ENCODE data around the gene ST6GALNAC6. TPM values are rescaled to one million over a fixed set of nuclear protein-coding genes. Genes with fewer than 3 reads are reported as not detected.

The ST6GALNAC6 gene
- total RNA-seq, 1 donor from 2014 or later: 82.0 TPM

DNA sequence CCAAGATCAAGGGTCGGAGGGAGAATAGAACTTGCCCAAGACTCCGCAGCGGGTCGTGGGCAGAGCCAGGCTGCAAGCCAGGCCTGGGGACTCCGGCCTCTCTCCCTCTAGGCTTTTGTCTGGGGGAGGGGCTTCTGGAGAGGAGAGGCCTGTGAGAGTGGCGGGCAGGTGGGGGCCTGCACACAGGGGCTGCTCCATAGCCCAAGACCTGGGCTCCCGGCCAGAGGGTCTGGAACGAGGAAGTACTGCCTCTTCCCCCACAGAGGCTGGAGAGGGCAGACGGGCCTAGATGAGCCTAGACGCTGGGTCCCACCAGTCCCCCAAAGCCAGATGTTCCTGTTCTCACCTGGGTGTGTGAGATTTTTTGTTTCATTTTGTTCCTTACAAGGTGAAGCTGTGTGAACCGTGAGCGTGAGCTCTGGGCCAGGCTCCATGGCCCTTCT lies 5.2 kb upstream of the ST6GALNAC6 start:
- Histone ChIP-seq H3K9me3 (no peaks in the 10 kb centered on the region), H3K4me1 (peaks cover 77% of the 10 kb centered on the region), H3K27me3 (ENCODE audit: low read depth) (no peaks in the 10 kb centered on the region), H3K27ac (peak overlapping the region; percentile 86), H3K36me3 (peaks cover 16% of the 10 kb centered on the region), H3K4me3 (peak overlapping the region; percentile 27)
- intact Hi-C loops (cut with DNase I): no loop called here
- peak; percentile 89 for DNase-seq
- ATAC-seq: peak; percentile 60 to 79
- TF ChIP-seq CTCF (IDR thresholded peaks at IDR 0.05): no peak

- Histone ChIP-seq H3K36me3 (peaks cover 11% of the 10 kb centered on the region), H3K27me3 (ENCODE audit: low read depth) (no peaks in the 10 kb centered on the region), H3K27ac (peak overlapping the region; percentile 86), H3K9me3 (no peaks in the 10 kb centered on the region), H3K4me1 (peaks cover 77% of the 10 kb centered on the region), H3K4me3 (peak overlapping the region; percentile 27)
- DNase-seq (peak; percentile 89), ATAC-seq (peak; percentile 39 to 59)
- TF ChIP-seq CTCF (IDR thresholded peaks at IDR 0.05): no peak
- intact Hi-C loops (cut with DNase I): no loop called here
Measured at GRCh38 chr9:127903557-127904475, 4.4 kb upstream of the ST6GALNAC6 start.

DNA sequence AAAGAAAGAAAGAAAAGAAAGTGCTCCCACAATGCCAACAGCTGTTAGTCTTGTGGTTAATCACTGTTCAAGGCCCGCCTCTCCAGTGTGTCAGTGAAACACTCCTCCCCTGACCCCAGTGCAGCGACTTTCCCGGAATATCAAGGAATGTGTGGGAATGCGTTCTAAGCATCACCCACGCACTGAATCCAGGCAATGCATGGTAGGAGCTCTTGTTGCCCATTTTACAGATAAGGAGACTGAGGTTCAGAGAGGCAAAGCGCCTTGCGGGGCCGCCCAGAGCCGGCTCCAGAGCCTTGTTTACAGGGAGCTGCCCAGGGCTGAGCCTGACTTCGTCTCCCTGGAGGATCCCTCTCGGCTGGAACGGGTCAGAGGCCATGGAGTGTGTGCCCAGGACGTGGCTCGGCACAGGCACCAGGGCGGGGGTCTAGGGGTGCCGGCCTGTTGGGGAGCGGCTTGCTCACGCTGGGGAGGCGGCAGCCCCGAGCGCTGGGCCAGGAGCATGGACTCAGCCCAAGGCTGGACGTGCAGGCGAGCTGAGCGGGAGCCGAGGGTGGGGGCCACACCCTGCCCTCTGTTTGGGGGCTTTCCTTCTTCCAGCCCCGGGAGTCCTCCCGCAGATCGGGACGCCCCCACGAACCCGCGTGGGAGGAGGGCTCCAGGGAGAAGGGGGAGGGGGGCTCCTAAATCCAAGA lies 823 bp downstream of the ST6GALNAC6 start:
- peak; percentile 64 for DNase-seq
- intact Hi-C loops (cut with DNase I): no loop called here
- peaks cover 30% of the 10 kb centered on the region for H3K36me3 ChIP-seq
- H3K4me1 ChIP-seq: peaks cover 58% of the 10 kb centered on the region
- no peak for TF ChIP-seq CTCF (IDR thresholded peaks at IDR 0.05)
- no peaks in the 10 kb centered on the region for H3K27me3 ChIP-seq (ENCODE audit: low read depth)
- ATAC-seq: peak; percentile 52 to 54
- H3K4me3 ChIP-seq: peak overlapping the region; percentile 99
- peak overlapping the region; percentile 91 for H3K27ac ChIP-seq
- no peaks in the 10 kb centered on the region for H3K9me3 ChIP-seq

DNA sequence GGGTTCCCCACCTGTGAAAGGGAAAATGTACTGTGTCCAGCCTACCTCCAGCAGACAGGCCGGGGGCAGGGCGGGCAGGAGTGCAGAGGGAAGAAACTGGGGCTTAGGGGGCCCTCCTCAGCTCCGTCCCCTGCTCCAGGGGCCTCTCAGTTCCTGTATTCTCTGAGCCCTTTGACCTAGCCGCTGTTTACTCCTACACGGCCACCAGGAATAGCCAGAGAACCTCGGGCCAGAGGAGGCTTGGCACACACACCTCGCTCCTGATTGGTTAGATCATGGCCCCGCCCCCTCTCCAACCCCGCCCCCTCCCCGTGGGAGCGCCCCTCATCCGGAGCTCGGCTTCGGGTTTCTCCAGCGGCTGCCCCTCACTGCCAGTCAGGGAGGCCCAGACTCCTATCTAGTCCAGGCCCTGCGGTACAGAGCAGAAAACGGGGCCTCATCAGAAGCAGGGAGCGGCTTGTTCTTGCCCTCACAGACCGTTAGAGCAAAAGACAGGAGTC lies 2.2 kb downstream of the ST6GALNAC6 start:
- peak; percentile 83 for DNase-seq
- no peaks in the 10 kb centered on the region for H3K27me3 ChIP-seq (ENCODE audit: low read depth)
- H3K36me3 ChIP-seq: peaks cover 43% of the 10 kb centered on the region
- H3K4me3 ChIP-seq: peak overlapping the region; percentile 99
- peak; percentile 74 to 79 for ATAC-seq
- H3K4me1 ChIP-seq: peaks cover 46% of the 10 kb centered on the region
- intact Hi-C loops (cut with DNase I): no loop called here
- peak overlapping the region; percentile 91 for H3K27ac ChIP-seq
- no peak for TF ChIP-seq CTCF (IDR thresholded peaks at IDR 0.05)
- H3K9me3 ChIP-seq: no peaks in the 10 kb centered on the region

DNA sequence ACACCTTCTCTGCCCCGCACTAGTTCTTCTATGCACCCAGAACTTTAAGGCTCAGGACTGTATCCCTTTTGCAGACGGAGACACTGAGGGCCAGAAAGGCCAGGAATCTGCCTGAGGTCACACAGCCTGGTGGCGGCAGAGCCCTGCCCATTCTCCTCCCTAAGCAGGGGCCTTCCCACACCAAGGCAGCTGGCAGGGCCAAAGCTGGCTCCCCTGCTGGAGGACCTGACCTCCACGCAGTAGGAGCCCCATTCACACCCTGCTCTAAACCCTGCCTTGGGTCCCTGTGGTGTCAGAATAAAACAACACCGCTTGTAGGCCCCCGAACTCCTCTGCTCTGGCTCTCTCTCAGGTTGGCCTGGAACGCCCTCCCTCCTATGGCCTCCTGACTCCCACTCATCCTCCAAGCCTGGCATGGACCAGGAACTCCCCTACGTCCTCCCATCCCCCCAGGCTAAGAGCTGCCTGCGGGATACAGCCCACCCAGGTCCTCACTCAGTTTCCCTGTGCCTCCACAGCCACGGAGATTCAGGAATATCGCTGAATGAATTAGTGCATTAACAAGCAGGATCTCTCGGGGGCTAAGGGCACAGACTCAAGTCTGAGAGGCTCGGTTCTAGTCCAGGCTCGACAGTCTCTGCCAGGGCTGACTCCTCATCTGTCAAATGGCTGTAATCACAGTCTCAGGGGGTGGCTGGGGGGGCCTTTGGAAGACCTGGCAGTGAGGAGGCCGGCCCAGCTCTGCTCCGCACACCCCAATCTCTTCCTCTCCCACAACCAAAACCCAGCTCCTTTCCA lies 2.8 kb downstream of the ST6GALNAC6 start:
- Histone ChIP-seq H3K4me3 (peak overlapping the region; percentile 99), H3K9me3 (no peaks in the 10 kb centered on the region), H3K27ac (peak overlapping the region; percentile 91), H3K36me3 (peaks cover 48% of the 10 kb centered on the region), H3K27me3 (ENCODE audit: low read depth) (no peaks in the 10 kb centered on the region), H3K4me1 (peaks cover 41% of the 10 kb centered on the region)
- intact Hi-C loops (cut with DNase I): no loop called here
- no peak for ATAC-seq
- TF ChIP-seq CTCF (IDR thresholded peaks at IDR 0.05): no peak
- DNase-seq: no peak

Measured in lower lobe of right lung (tissue), 2 donors.